ENCODE results near the gene FAM111A.
"Not testable (repeated sequence)": the region's sequence is repeated elsewhere in the genome, so short reads cannot be mapped to it uniquely, and the experiment has no call there.

FAM111A gene, protein sequence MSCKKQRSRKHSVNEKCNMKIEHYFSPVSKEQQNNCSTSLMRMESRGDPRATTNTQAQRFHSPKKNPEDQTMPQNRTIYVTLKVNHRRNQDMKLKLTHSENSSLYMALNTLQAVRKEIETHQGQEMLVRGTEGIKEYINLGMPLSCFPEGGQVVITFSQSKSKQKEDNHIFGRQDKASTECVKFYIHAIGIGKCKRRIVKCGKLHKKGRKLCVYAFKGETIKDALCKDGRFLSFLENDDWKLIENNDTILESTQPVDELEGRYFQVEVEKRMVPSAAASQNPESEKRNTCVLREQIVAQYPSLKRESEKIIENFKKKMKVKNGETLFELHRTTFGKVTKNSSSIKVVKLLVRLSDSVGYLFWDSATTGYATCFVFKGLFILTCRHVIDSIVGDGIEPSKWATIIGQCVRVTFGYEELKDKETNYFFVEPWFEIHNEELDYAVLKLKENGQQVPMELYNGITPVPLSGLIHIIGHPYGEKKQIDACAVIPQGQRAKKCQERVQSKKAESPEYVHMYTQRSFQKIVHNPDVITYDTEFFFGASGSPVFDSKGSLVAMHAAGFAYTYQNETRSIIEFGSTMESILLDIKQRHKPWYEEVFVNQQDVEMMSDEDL

DNA sequence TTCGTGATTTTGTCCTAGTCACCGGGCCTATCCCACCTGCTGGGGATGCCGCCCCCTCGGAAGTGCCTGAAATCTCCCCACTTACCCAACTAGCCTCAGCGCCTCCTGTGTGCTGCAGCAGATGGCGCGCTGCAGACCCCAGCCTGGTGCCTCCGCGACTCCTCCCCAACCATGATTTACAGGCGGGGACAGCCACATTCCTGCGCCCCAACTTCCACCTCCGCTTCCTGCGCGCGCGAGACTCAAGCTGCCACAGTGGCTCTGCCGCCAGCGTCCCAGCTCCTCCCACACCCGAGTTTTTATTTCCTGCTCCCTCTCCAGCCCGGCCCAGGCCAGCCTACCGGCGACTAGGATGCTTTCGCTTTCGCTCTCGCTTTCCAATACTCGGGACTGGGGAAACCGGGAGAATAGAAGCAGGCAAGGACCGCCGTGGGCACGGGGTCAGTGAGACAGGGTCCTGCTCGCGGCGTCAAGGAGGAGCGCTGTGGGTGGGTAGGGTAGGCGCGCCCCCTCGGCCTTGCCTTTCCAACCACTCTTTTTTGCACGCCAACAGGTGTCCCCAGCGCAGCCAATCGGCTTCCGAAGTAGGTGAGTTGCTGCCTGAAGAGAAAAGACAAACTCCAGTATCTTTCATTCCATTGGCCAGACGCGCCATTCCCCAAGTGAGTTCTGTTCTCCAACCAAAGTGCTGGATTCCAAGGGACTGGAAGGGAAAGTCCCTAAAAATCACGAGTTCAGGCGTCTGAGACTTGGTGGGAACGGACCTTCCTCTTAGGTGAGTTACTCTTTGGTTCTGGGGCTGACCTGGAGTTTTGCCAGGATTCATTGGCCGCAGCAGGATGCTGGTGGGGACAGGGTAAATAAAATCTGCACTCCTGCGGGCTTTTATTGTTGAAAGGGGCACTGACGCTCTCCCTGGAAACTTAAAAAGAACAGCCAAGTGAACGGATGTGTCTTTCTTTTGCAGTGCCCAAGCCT, at the start of gene FAM111A:
FAM111A (plus strand) TSS at position 327 of the 978 bp plus-strand sequence. CDS start 6,017 bp downstream, outside the sequence.
- peak; percentile 93 for DNase-seq

GRCh38 chr11:59093576-59093975, 49.1 kb upstream of the FAM111A start:
- DNase-seq, result not testable (repeated sequence)

DNA sequence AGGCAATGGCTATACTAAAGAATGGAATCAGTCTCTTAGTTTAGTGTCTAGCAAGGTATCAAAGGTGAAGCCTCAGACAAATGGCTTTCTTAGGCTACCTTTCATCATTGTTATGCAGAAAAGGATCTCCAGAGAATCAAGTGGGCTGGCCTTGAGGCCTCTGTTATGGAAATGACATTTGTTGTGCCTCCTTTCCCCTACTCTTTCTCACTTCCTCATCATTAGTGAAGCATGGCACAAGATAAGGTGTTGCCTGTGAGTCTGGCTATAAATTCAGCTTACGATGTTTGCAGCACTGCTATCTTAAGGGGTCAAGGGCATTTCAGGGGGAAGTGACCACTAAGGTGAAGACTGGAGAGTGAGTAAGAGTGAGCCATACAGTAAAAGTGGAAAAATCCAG, 47.4 kb upstream of the FAM111A start:
- DNase-seq, result not testable (repeated sequence)

DNA sequence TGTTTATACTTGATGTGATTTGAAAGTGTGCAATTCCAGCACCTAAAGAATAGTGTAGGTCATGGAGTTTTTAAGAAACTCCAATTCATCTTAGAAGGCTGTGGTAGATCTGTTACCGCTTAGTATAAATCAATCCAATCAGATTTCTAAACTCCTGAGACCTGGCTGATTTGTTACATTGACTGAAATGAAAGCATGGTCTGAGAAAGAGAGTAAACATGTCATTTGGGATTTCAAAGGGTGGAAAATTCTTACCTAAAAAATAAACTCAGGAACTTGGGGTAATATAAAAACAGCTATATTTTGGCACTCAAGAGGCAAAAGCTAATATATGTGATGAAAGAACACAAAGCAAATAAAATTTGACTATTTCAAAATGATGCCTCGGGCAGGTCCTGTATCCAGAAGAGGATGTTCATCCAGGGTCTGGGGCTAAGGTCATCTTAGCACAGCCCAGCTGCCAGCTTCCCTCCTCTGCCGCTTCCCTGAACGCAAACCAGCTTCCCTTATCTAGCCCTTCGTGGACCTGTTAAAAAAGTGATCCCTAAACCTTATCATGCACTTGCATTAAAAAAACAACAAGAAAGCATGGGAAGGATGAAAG, 46.6 kb upstream of the FAM111A start:
- not testable (repeated sequence) for DNase-seq

DNA sequence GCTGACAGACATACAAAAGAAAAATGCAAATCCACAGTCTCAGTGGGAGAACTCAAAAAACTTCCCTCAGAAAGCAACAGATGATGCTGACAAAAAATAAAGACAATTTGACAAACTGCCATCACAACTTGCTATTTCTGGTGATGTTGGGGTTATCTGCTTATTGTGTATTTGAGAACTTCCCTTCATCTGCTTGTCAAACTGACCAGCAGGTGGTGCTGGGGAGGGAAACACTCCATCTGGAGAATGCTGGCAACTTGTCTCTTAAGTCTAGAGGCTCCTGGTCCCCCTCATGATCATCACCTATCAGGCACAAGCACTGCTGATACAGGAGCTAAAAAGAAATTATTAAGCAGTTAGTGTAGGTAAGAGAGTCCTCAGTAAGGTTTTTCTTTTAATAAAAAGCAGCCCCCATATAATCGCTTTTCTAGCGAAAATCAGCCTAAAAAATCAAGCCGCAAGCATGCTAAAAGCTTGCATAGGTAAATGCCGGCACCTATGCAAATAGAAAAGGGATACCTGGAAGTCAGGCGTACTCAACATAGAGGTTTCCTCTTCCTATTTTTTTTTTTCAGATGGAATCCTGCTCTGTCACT, 45.4 kb upstream of the FAM111A start:
- DNase-seq, result peak; percentile 60

GRCh38 chr11:59097938-59098337, 44.7 kb upstream of the FAM111A start:
- DNase-seq, result not testable (repeated sequence)

- DNase-seq, result peak; percentile 56
Measured at GRCh38 chr11:59102259-59102765, 40.3 kb upstream of the FAM111A start.

DNA sequence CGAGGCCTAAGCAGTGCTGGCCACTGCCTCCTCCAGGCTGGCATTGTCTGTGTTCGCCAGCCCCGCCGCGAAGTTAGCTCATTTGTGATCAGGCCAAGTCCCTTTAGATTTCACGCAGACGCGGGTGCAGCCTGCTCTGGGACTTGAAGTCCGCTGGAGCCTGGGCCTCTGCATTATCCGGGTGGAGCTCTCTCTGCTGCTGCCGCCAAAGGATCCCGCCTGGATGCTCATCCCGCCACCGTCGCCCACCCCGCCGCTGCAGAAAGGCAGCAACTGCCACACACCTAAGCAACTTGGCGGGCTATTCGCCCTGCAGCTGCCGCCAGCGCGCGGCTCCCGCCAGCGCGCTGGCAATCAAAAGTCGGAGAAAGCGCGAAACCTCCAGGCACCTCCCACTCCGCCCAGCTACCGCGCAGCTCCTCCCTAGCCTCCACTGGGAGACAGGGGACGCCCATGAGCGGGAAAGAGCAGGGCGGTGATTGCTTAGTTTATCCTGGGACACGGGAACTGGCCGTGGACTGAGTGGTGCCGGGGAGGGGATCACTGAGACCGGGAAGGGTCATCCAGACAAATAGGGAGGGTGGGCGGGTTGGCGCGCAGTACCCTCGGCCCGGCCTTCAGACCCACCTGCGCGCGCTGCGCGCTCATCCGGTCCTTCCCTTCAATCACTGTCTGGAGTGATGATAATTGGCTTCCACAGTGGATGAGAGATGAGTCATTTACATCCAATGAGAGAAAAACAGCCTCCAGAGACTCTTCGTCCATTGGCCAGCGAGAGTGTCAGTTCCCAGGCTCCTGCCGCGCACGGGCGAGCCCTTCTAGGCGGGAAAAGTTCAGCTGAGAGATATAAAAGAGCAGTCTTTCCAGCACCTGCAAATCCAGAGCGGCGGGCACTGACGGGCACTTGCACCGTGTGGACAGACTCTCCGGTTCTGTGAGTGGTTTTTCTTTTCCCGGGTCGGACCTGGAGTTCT, 36.0 kb upstream of the FAM111A start, which contains the start of gene FAM111B:
FAM111B (plus strand) TSS at position 875 of the 974 bp plus-strand sequence. CDS start 2,389 bp downstream, outside the sequence.
- peak; percentile 89 for DNase-seq

- not testable (repeated sequence) for DNase-seq
Measured at GRCh38 chr11:59107721-59108120, 34.9 kb upstream of the FAM111A start.

DNA sequence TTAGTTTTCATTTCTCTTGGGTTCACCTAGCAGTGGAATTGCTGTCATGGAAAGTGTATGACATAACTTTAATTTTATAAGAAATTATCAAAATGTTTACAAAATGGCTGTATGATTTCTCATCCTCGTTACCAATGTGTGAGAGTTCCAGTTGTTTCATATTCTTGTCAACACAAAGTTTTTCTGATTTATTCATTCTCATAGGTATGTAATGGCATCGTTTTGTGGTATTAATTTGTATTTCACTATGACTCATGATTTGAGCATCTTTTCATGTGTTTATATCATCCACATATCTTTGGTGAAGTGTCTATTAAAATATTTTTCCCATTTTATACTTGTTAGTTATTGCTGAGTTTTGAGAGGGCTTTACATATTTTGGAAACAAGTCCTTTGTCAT, 30.2 kb upstream of the FAM111A start:
- no peak for DNase-seq

- DNase-seq, result no peak
Measured at GRCh38 chr11:59114344-59114743, 28.3 kb upstream of the FAM111A start.

DNA sequence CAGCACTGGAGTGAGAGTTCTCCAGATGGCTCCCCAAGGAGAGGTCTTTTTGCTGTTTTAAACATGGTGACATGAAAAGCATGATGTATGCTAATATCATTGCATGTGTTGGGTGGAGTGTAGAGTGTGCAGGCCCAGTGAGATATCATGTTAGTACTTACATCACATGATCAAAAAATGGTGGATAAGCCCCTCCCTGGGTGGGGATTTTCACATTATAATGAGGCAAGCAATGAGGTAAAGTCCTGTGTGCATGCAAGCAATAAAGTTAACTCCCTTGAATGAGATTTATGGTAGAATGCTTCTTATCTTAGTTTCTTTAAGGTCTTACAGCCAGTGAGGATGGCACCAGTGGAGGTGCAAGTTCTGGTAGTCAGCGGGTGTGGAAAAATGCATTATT, 27.1 kb upstream of the FAM111A start:
- no peak for DNase-seq

- no peak for DNase-seq
Measured at GRCh38 chr11:59117774-59118173, 24.9 kb upstream of the FAM111A start.

DNA sequence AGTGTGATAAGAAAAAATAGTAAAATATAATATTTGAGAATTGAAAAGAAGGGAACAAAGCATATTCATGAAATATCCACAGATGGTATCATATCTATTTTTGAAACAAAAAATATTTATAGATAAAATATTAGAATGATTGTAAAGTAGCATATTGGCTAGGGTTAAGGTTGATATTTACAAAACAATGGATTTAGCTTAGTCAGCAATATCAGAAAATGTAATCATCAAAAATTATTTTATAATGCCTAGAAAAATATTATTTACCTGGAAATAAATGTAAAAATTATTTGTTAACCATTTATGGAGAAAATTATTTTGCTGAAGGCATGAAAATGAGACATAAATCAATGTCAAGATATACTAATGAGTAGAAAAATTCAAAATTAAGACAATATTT, 22.8 kb upstream of the FAM111A start:
- DNase-seq, result no peak

GRCh38 chr11:59135648-59136461, 6.8 kb upstream of the FAM111A start:
- peak; percentile 88 for DNase-seq

DNA sequence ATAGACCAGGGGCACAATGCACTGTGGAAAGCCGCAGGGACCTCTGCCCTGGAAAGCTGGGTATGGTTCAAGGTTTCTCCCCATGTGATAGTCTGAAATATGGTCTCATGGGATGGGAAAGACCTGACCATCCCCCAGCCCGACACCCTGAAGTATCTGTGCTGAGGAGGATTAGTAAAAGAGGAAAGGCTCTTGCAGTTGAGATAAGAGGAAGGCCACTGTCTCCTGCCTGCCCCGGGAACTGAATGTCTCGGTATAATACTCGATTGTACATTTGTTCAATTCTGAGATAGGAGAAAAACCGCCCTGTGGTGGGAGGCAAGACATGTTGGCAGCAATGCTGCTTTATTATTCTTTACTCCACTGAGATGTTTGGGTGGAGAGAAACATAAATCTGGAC, 6.1 kb upstream of the FAM111A start:
- DNase-seq, result not testable (repeated sequence)

- no peak for DNase-seq
Measured at GRCh38 chr11:59137190-59137589, 5.5 kb upstream of the FAM111A start.

- no peak for DNase-seq
Measured at GRCh38 chr11:59138643-59139042, 4.0 kb upstream of the FAM111A start.

DNA sequence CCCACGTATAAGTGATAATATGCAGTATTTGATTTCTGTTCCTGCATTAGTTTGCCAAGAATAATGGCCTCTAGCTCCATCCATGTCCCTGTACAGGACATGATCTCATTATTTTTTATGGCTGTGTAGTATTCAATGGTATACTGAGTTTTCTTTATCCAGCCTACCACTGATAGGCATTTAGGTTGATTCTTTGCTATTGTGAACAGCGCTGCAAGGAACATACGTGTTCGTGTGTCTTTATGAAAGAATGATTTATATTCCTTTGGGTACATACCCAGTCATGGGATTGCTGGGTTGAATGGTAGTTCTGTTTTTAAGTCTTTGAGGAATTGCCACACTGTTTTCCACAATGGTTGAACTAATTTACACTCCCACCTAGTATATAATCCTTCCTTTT, 1.5 kb upstream of the FAM111A start:
- DNase-seq, result no peak
